HepG2 (cell line): ENCODE data around the gene PPP1R8. TPM values are rescaled to one million over a fixed set of nuclear protein-coding genes. Genes with fewer than 3 reads are reported as not detected.

Experiments
- ATAC-seq: fragments of 200-7000 bp; cut with Tn5 transposase; 3 replicates; pipeline ENCODE4 v1.9.1; 2020; ENCODE audit warnings: mild to moderate bottlenecking, moderate library complexity
- BruUV-seq: library from RNA; stranded (reverse); fragments of 400-500 nt; replicated peaks from 2 replicates; lab custom pipeline; 2021; lab: Mats Ljungman, UMichigan
- CTCF ChIA-PET: fragments of 300-600 bp; formaldehyde crosslinking; extraction: SDS; loops from one replicate; lab custom pipeline; 2021; ENCODE audit warnings: low total read pairs, inconsistent platforms, low intra/inter-chr PET ratio; lab: Yijun Ruan, JAX
- POLR2A ChIA-PET: fragments of 350-600 bp; sonication (Branson Sonifier 250); formaldehyde crosslinking; loops from one replicate; lab custom pipeline; 2020; ENCODE audit warnings: antibody characterized with exemption, inconsistent platforms; lab: Yijun Ruan, JAX
- DNase-seq: peaks from one replicate; pipeline ENCODE4 v3.0.0-alpha.2; 2015; ENCODE audit warnings: low spot score
- FAIRE-seq: peaks from 3 replicates; lab custom pipeline; 2011; peaks lifted over from hg19 to GRCh38; lab: Jason Lieb, UNC
- H2AFZ ChIP-seq: one replicate; pipeline ENCODE4 v1.6.1; 2011; ENCODE audit warnings: low read length, inconsistent platforms
- H3K27ac ChIP-seq: fragments of 300-600 bp; 3 replicates; pipeline ENCODE4 v1.8.0; 2011; ENCODE audit warnings: mixed run types, mild to moderate bottlenecking, mixed read lengths, low read length, inconsistent platforms; ENCODE audit not compliant: insufficient read depth; ENCODE audit errors: extremely low read length
- H3K27me3 ChIP-seq, 2 experiments: fragments of 200-600 bp in 1 of 2; 2 replicates in 1 of 2; 3 replicates in 1 of 2; pipeline versions ENCODE4 v1.6.0 to v1.8.0; 2011; ENCODE audit warnings: low read length in 2 of 2, mild to moderate bottlenecking in 2 of 2, moderate library complexity in 2 of 2, inconsistent platforms in 1 of 2; ENCODE audit not compliant: insufficient read depth in 2 of 2, control insufficient read depth in 1 of 2
- H3K36me3 ChIP-seq, 2 experiments: fragments of 200-600 bp in 1 of 2; replicated peaks in 1 of 2; 2 replicates in 1 of 2; 3 replicates in 1 of 2; pipeline versions ENCODE4 v1.5.1 to v1.8.0; 2011; ENCODE audit warnings: low read length in 2 of 2, inconsistent platforms in 1 of 2; ENCODE audit not compliant: insufficient read depth in 2 of 2, control insufficient read depth in 1 of 2
- H3K4me1 ChIP-seq: 2 replicates; pipeline ENCODE4 v1.5.1; 2012; ENCODE audit warnings: low read length, inconsistent platforms; ENCODE audit not compliant: insufficient read depth
- H3K4me2 ChIP-seq: 2 replicates; pipeline ENCODE4 v1.6.0; 2011; ENCODE audit warnings: low read depth, low read length, inconsistent platforms
- H3K4me3 ChIP-seq, 3 experiments: fragments of 200-600 bp in 1 of 3; sonication (generic), shearing (Covaris generic) in 1 of 3; replicated peaks in 1 of 3; 2 replicates each; pipeline ENCODE4 v1.5.1; 2011 to 2016; ENCODE audit warnings: low read length in 3 of 3, inconsistent platforms in 2 of 3, low read depth in 2 of 3, mild to moderate bottlenecking in 2 of 3, control low read depth in 1 of 3, mixed read lengths in 1 of 3; ENCODE audit not compliant: insufficient read depth in 1 of 3
- H3K79me2 ChIP-seq: one replicate; pipeline ENCODE4 v1.6.1; 2011; ENCODE audit warnings: low read length, inconsistent platforms; ENCODE audit not compliant: insufficient read depth
- H3K9ac ChIP-seq: 2 replicates; pipeline ENCODE4 v1.6.0; 2011; ENCODE audit warnings: mild to moderate bottlenecking, low read depth, low read length, inconsistent platforms; ENCODE audit not compliant: insufficient read depth
- H3K9me3 ChIP-seq: 2 replicates; pipeline ENCODE4 v1.5.1; 2012; ENCODE audit warnings: mild to moderate bottlenecking, low read length
- H4K20me1 ChIP-seq: 2 replicates; pipeline ENCODE4 v1.6.0; 2011; ENCODE audit warnings: inconsistent platforms, mild to moderate bottlenecking, low read length, moderate library complexity; ENCODE audit not compliant: insufficient read depth
- ASH2L ChIP-seq: fragments of 300-600, 200-600 bp; sonication (generic); IDR thresholded peaks from 2 replicates; pipeline ENCODE4 v1.7.0; 2017; ENCODE audit warnings: low read depth, mild to moderate bottlenecking, moderate library complexity, mixed read lengths, low read length; ENCODE audit not compliant: insufficient read length
- CSRNP2 ChIP-seq: sonication (generic); formaldehyde crosslinking; conservative IDR thresholded peaks from 2 replicates; pipeline ENCODE4 v1.8.0; 2022; ENCODE audit warnings: low read depth, missing genetic modification reagents
- DNMT1 ChIP-seq: sonication (generic); formaldehyde crosslinking; IDR thresholded peaks from 2 replicates; pipeline ENCODE4 v1.5.1; 2020; ENCODE audit warnings: mild to moderate bottlenecking, missing genetic modification reagents
- E2F5 ChIP-seq: sonication (generic); formaldehyde crosslinking; conservative IDR thresholded peaks from 2 replicates; pipeline ENCODE4 v1.4.0; 2020; ENCODE audit warnings: missing genetic modification reagents
- HCFC1 ChIP-seq: fragments of 150-350 bp; IDR thresholded peaks from 2 replicates; pipeline ENCODE4 v1.6.1; 2014; ENCODE audit warnings: low read depth, low read length
- KDM2A ChIP-seq: sonication (generic); formaldehyde crosslinking; IDR thresholded peaks from 2 replicates; pipeline ENCODE4 v1.4.0; 2020; ENCODE audit warnings: low read depth, missing genetic modification reagents, borderline replicate concordance
- PHF8 ChIP-seq: sonication (generic); formaldehyde crosslinking; IDR thresholded peaks from 2 replicates; pipeline ENCODE4 v1.5.0; 2020; ENCODE audit warnings: missing genetic modification reagents
- PITX1 ChIP-seq: sonication (generic); formaldehyde crosslinking; IDR thresholded peaks from 2 replicates; pipeline ENCODE4 v1.5.1; 2020; ENCODE audit warnings: mild to moderate bottlenecking, missing genetic modification reagents
- SETDB1 ChIP-seq: sonication (generic); formaldehyde crosslinking; IDR thresholded peaks from 2 replicates; pipeline ENCODE4 v1.5.1; 2020; ENCODE audit warnings: missing genetic modification reagents, mild to moderate bottlenecking, borderline replicate concordance
- ZBTB44 ChIP-seq: sonication (generic); formaldehyde crosslinking; IDR thresholded peaks from 2 replicates; pipeline ENCODE4 v1.4.0; 2020; ENCODE audit warnings: missing genetic modification reagents
- ZMYM3 ChIP-seq: sonication (generic); formaldehyde crosslinking; IDR thresholded peaks from 2 replicates; pipeline ENCODE4 v1.5.1; 2020; ENCODE audit warnings: mild to moderate bottlenecking, missing genetic modification reagents
- ZNF44 ChIP-seq: sonication (generic); formaldehyde crosslinking; IDR thresholded peaks from 2 replicates; pipeline ENCODE4 v1.5.1; 2020; ENCODE audit warnings: mild to moderate bottlenecking, missing genetic modification reagents
- ZNF687 ChIP-seq: sonication (generic); formaldehyde crosslinking; IDR thresholded peaks from 2 replicates; pipeline ENCODE4 v1.5.1; 2020; ENCODE audit warnings: mild to moderate bottlenecking, missing genetic modification reagents, moderate library complexity
- ZNF816 ChIP-seq: sonication (generic); formaldehyde crosslinking; IDR thresholded peaks from 2 replicates; pipeline ENCODE4 v1.8.0; 2022; ENCODE audit warnings: missing genetic modification reagents, mild to moderate bottlenecking, borderline replicate concordance
- ZSCAN21 ChIP-seq: sonication (generic); formaldehyde crosslinking; IDR thresholded peaks from 2 replicates; pipeline ENCODE4 v1.8.0; 2022; ENCODE audit warnings: mild to moderate bottlenecking, missing genetic modification reagents, moderate library complexity, borderline replicate concordance
- WGBS: methylation state at CpG from one replicate; pipeline ENCODE4 v1.1.6; 2017; ENCODE audit warnings: low lambda C conversion rate; 5-methylcytosine and 5-hydroxymethylcytosine counted together
- in situ Hi-C: cut with HindIII; loops from 2 replicates; pipeline ENCODE4 v1.10.0; 2017; ENCODE audit warnings: low pct_unique_long_range_greater_than_20kb; ENCODE audit not compliant: extremely low pct_ligation_motif_present
- intact Hi-C: fragments of 100-400 bp; cut with micrococcal nuclease; formaldehyde crosslinking; loops from one replicate; pipeline ENCODE4 v1.10.0; 2022; ENCODE audit not compliant: unreplicated experiment
- polyA plus RNA-seq, 8 experiments: library from polyadenylated mRNA; depleted of rRNA in 3 of 8; stranded (reverse) in 7 of 8; unstranded in 1 of 8; fragments of >200 nt; fragmentation: Illumina TruSeq in 4 of 8; extraction: Trizol in 4 of 8; gene quantifications; 2 replicates each; pipeline versions ENCODE4 v1.2.1 to v1.2.3, GENCODE V29; 2011 to 2016; ENCODE audit warnings: low read depth in 4 of 8, missing spikeins in 1 of 8, mixed read lengths in 1 of 8; ENCODE audit not compliant: insufficient read depth in 1 of 8
- total RNA-seq, 5 experiments: library from RNA; depleted of rRNA; stranded (reverse); fragments of >200 nt; fragmentation: Illumina TruSeq; extraction: Trizol; gene quantifications; 2 replicates each; pipeline ENCODE4 v1.2.3, GENCODE V29; 2016; ENCODE audit warnings: low read depth in 1 of 5

PPP1R8 gene
- total and polyA plus RNA-seq, 2 of the 13 experiments (the other 11 are each of a cell fraction or from before 2014, with no cell fraction given): 38.3 to 62.2 TPM

- FAIRE-seq (no peak), ATAC-seq (peak; percentile 88), DNase-seq (no peak)
- H3K4me1 ChIP-seq: peaks cover 46% of the 10 kb centered on the region
- BruUV-seq: no TSS peak
- H3K9me3 ChIP-seq: no peaks in the 10 kb centered on the region
- no peaks in the 10 kb centered on the region for H4K20me1 ChIP-seq
- peaks cover 0 to 15% of the 10 kb centered on the region in 2 experiments; a peak in 2 of 5 replicates for H3K27me3 ChIP-seq
- H3K36me3 ChIP-seq: no peaks in the 10 kb centered on the region
- peak within 1 kb of the TSS; percentile 99 for H3K4me2 ChIP-seq
- ChIA-PET POLR2A (interaction anchor here (1.1 kb wide), 1 partner anchor 42 kb away, joined by 5 read pairs; the partner anchor contains the start of gene PPP1R8), CTCF (interaction anchor here (1.1 kb wide), 1 partner anchor 15 kb away, joined by 3 read pairs; no protein-coding TSS in a partner anchor)
- intact Hi-C loops: no loop called here
- WGBS: 25% methylated on average over 8 of the region's 53 CpGs
- H3K4me3 ChIP-seq: peak within 1 kb of the TSS; percentile 65 to 80 (median 70)
- H3K9ac ChIP-seq: peak within 1 kb of the TSS; percentile 24
- no peak within 1 kb of the TSS for H3K27ac ChIP-seq
- in situ Hi-C loops: no loop called here
- no peaks in the 10 kb centered on the region for H3K79me2 ChIP-seq
- H2AFZ ChIP-seq: peak within 1 kb of the TSS; percentile 36
- TF ChIP-seq PITX1 (CRISPR knock-in tag): no peak; the same call in 1 of the 2 replicates
- TF ChIP-seq ZSCAN21 (CRISPR knock-in tag): no peak
- TF ChIP-seq ZNF687: peak; percentile 72
- no peak for TF ChIP-seq ZMYM3 (CRISPR knock-in tag)
- peak; percentile 37; the same call in 1 of the 2 replicates for TF ChIP-seq PHF8 (CRISPR knock-in tag)
- TF ChIP-seq E2F5 (CRISPR knock-in tag): no peak
- no peak for TF ChIP-seq ZBTB44
- no peak for TF ChIP-seq DNMT1 (CRISPR knock-in tag)
- no peak for TF ChIP-seq ZNF44 (CRISPR knock-in tag)
- 0 out of 2 replicates have a peak, but pooled peaks have one; percentile 12 for TF ChIP-seq KDM2A (CRISPR knock-in tag)
- TF ChIP-seq SETDB1 (CRISPR knock-in tag): no peak
- TF ChIP-seq CSRNP2 (CRISPR knock-in tag): no peak
- no peak for TF ChIP-seq ASH2L
- no peak for TF ChIP-seq ZNF816
- TF ChIP-seq HCFC1: no peak
Measured at GRCh38 chr1:27872059-27872801, 41.6 kb downstream of the PPP1R8 start, which contains the start of gene THEMIS2. TSS of gene THEMIS2 (plus strand) at chr1:27872544. CDS start at chr1:27872572, 28 bp downstream.
